ACC112 (cell line): ENCODE results near the gene FARS2.
A peak's percentile ranks its signal among the peaks of the same experiment; 100 is the strongest.

Source experiments
- H2AFZ ChIP-seq: fragments of 200-600 bp; sonication (generic); one replicate; pipeline ENCODE4 v1.6.0; 2017; ENCODE audit warnings: antibody characterized with exemption, low read length; ENCODE audit not compliant: unreplicated experiment
- H3K27ac ChIP-seq: fragments of 200-600 bp; sonication (generic); 2 replicates; pipeline ENCODE4 v1.5.1; 2014; ENCODE audit warnings: low read depth, mild to moderate bottlenecking, antibody characterized with exemption, low read length, moderate library complexity
- H3K27me3 ChIP-seq: fragments of 200-600 bp; sonication (generic); 2 replicates; pipeline ENCODE4 v1.6.1; 2014; ENCODE audit warnings: mild to moderate bottlenecking, antibody characterized with exemption, low read length, moderate library complexity, mixed read lengths; ENCODE audit not compliant: insufficient read depth
- H3K36me3 ChIP-seq: fragments of 200-600 bp; sonication (generic); 2 replicates; pipeline ENCODE4 v1.6.1; 2016; ENCODE audit warnings: mild to moderate bottlenecking, antibody characterized with exemption, low read length, moderate library complexity, mixed read lengths; ENCODE audit not compliant: insufficient read depth
- H3K4me1 ChIP-seq: fragments of 200-600 bp; sonication (generic); one replicate; pipeline ENCODE4 v1.6.1; 2016; ENCODE audit warnings: low read length, mixed read lengths; ENCODE audit not compliant: insufficient read depth, unreplicated experiment, control insufficient read depth
- H3K4me3 ChIP-seq: fragments of 200-600 bp; sonication (generic); 2 replicates; pipeline ENCODE4 v1.5.1; 2014; ENCODE audit warnings: mild to moderate bottlenecking, low read depth, low read length
- H3K79me2 ChIP-seq: fragments of 200-600 bp; sonication (generic); one replicate; pipeline ENCODE4 v1.6.0; 2016; ENCODE audit warnings: low read length; ENCODE audit not compliant: control insufficient read depth, unreplicated experiment, insufficient read depth

Gene FARS2

DNA sequence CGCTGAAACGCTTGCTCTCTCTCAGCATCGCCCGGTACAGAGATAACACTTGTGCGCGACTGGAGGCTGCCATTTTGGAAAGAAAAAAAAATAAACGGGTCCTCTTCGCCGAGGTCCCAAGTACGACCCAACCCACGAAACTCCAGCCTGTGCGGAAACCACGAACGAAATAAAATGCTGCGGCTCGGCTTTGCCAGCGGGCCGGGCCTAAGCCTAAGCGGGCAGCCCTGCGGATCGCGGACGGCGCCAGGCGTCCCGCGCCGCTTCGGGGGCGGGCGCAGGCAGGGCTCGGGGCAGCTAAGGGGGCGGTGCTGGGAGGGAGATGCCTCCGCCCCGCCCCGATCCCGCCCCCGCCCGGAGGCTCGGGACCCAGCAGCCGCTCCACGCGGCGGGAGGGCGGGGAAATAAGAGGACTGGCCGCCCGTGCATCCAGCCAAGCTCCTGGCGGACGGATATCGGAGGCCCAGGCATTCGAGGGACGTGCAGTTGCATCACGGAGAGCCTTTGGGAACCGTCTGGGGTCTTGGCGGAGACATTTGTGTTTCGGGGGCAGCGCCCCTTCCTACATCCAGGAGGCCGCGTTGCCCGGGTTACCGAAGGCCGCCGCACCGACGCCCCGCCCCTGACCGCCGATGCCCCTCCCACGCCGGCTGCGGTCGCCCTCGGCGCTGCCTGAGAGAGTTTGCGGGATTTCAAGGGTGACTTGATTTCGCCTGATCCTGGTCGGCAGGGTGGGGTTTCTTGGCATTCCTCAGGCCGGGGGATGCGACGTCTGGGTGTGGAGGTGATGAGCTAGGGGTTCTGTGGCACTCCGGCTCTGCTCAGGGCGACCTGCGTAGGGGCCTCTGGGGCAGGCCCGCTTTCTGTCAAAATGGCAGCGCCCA lies at the start of gene FARS2, which contains the start of gene LYRM4:
TSS of gene FARS2 (plus strand) at position 853 of the 884 bp plus-strand sequence.
TSS of gene LYRM4 (minus strand) at position 290 of the 884 bp plus-strand sequence. CDS start at position 73, 217 bp downstream.
- H3K4me3 ChIP-seq, result peak within 1 kb of the TSS; percentile 97
- H3K79me2 ChIP-seq, result peaks cover 37% of the 10 kb centered on the region

DNA sequence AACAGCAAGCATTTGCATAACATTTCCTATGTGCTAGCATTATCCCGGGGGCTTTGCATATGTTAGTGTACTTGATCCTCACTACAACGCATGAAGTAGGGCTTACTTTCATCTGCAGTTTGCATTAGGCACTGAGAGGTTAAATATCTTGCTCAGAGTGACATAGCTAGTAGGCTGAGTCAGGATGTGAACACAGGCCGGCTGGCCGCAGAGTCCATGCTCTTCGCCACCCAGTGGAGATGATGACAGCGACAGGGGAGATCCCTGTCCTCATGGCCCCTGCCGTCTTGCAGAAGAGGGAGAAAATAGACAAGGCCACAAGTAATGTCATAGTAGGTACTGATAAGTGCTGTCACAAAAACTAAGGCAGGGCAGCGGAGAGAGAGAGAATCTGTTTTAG lies 47.5 kb upstream of the FARS2 start:
- H2AFZ ChIP-seq, result no peak overlapping the region

More for the DNA sequence above, at the start of gene FARS2, which contains the start of gene LYRM4:
- H2AFZ ChIP-seq, result peak within 1 kb of the TSS; percentile 100
- peak within 1 kb of the TSS; percentile 98 for H3K27ac ChIP-seq
- H3K4me1 ChIP-seq, result peaks cover 13% of the 10 kb centered on the region
- H3K36me3 ChIP-seq, result no peaks in the 10 kb centered on the region
- H3K27me3 ChIP-seq, result no peaks in the 10 kb centered on the region

GRCh38 chr6:5214570-5215052 lies 46.7 kb upstream of the FARS2 start:
- H3K79me2 ChIP-seq, result no peaks in the 10 kb centered on the region
- no peak overlapping the region for H3K4me3 ChIP-seq
- no peak overlapping the region for H2AFZ ChIP-seq
- peaks cover 5% of the 10 kb centered on the region; the same call in 1 of the 2 replicates for H3K36me3 ChIP-seq
- H3K27ac ChIP-seq, result no peak overlapping the region
- H3K27me3 ChIP-seq, result no peaks in the 10 kb centered on the region
- peaks cover 8% of the 10 kb centered on the region for H3K4me1 ChIP-seq

More for the DNA sequence above, 47.5 kb upstream of the FARS2 start:
- Histone ChIP-seq H3K27ac (no peak overlapping the region), H3K36me3 (peaks cover 5% of the 10 kb centered on the region; the same call in 1 of the 2 replicates), H3K4me1 (peaks cover 8% of the 10 kb centered on the region), H3K4me3 (no peak overlapping the region), H3K27me3 (no peaks in the 10 kb centered on the region), H3K79me2 (no peaks in the 10 kb centered on the region)

DNA sequence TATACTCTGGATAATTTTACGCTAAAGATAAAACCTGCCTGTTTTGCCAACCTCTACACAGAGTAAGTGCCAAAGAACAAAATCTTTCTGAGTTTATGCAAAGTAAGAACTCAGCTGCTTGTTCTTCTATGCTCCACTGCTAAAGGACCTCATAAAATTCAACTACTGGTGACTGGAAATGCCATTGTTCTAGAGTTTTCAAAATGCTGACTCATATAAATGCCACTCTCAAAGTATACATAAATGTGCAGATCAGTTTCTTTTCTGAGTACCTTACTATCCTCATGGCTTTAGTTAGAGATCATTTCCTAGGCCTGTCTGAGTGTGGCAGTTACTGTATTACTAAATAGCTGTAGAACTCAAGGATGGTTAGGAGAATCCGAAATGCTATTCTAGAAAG lies 46.2 kb upstream of the FARS2 start:
- Histone ChIP-seq H3K4me3 (no peak overlapping the region), H2AFZ (no peak overlapping the region), H3K36me3 (peaks cover 5% of the 10 kb centered on the region; the same call in 1 of the 2 replicates), H3K27ac (0 out of 2 replicates have a peak overlapping the region, but pooled peaks have one; percentile 1), H3K27me3 (no peaks in the 10 kb centered on the region), H3K4me1 (peaks cover 8% of the 10 kb centered on the region), H3K79me2 (no peaks in the 10 kb centered on the region)

DNA sequence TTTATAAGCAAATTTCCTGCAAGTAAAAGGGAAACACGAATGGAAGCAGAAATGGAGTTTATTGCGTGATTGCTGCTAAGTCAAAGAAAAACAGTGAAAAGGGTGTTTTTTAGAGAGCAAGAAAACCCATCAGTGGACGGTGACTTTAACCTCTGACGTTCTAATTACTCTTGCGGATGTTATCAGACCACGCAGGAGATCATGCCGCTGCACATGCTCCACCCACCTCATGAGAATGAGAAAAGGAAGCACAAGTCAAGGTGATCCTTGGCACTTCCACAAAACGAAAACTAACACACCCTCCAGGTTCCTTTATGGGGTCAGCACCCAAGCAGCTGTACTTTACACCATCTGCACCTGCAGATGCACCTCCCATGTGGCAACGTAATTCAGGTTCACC lies 45.5 kb upstream of the FARS2 start:
- H3K79me2 ChIP-seq, result no peaks in the 10 kb centered on the region
- H3K4me1 ChIP-seq, result peaks cover 8% of the 10 kb centered on the region
- no peak overlapping the region for H2AFZ ChIP-seq
- no peak overlapping the region for H3K27ac ChIP-seq
- H3K4me3 ChIP-seq, result no peak overlapping the region
- H3K27me3 ChIP-seq, result no peaks in the 10 kb centered on the region
- peaks cover 5% of the 10 kb centered on the region; the same call in 1 of the 2 replicates for H3K36me3 ChIP-seq

- Histone ChIP-seq H3K27ac (no peak overlapping the region), H3K36me3 (peaks cover 5% of the 10 kb centered on the region; the same call in 1 of the 2 replicates), H3K4me3 (no peak overlapping the region), H2AFZ (no peak overlapping the region), H3K79me2 (no peaks in the 10 kb centered on the region), H3K27me3 (no peaks in the 10 kb centered on the region), H3K4me1 (peaks cover 8% of the 10 kb centered on the region)
Observed at GRCh38 chr6:5217356-5217755, 44.0 kb upstream of the FARS2 start.

- Histone ChIP-seq H3K27me3 (no peaks in the 10 kb centered on the region), H3K79me2 (no peaks in the 10 kb centered on the region), H3K4me3 (no peak overlapping the region), H2AFZ (no peak overlapping the region), H3K36me3 (no peaks in the 10 kb centered on the region), H3K4me1 (peaks cover 8% of the 10 kb centered on the region), H3K27ac (no peak overlapping the region)
Observed at GRCh38 chr6:5219011-5219691, 42.2 kb upstream of the FARS2 start.

DNA sequence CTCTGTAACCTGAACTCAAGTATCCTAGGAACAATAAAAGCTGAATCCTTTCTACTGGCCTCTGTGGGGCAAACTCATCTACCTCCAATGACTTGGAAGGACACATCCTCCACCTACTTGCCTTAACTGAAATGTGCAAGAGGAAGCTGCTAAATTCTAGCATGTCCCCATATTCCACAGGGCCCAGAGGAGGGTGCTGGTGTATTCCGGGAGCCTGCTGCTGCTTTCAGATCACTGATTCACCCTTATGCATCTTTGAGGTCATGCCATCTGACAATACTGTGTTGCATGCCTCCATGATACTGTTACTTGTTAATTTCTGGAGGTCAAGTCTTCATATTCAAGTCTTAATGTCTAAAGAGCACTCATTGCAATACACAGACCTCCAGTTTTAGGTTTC lies 40.9 kb upstream of the FARS2 start:
- no peak overlapping the region for H2AFZ ChIP-seq
- H3K4me3 ChIP-seq, result no peak overlapping the region
- H3K27ac ChIP-seq, result no peak overlapping the region
- H3K4me1 ChIP-seq, result peaks cover 2% of the 10 kb centered on the region
- no peaks in the 10 kb centered on the region for H3K36me3 ChIP-seq
- no peaks in the 10 kb centered on the region for H3K27me3 ChIP-seq
- no peaks in the 10 kb centered on the region for H3K79me2 ChIP-seq

DNA sequence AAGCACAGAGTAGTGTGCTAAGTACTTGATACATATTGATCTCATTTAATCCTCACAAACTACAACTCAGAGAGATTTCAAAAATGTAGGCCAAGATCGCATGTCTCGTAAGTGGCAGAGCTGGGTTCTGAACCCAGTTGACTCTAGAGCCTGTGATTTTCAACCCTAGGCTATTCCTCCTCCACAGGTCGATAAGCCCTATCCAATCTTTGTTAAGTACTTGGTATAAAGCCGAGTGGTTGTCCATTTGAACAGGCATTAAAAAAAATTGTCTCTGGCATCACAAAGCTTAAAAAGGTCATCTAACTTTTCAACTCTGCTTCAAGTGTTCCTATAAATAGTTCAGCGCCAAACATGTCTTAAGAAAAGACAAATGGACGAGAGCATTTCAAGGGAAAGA lies 38.0 kb upstream of the FARS2 start:
- Histone ChIP-seq H2AFZ (no peak overlapping the region), H3K27ac (no peak overlapping the region), H3K36me3 (no peaks in the 10 kb centered on the region), H3K4me1 (no peaks in the 10 kb centered on the region), H3K4me3 (no peak overlapping the region), H3K27me3 (no peaks in the 10 kb centered on the region), H3K79me2 (no peaks in the 10 kb centered on the region)

- H3K79me2 ChIP-seq, result no peaks in the 10 kb centered on the region
- no peak overlapping the region for H3K27ac ChIP-seq
- H3K36me3 ChIP-seq, result no peaks in the 10 kb centered on the region
- no peak overlapping the region for H2AFZ ChIP-seq
- H3K4me1 ChIP-seq, result peaks cover 30% of the 10 kb centered on the region
- no peaks in the 10 kb centered on the region for H3K27me3 ChIP-seq
- H3K4me3 ChIP-seq, result no peak overlapping the region
Observed at GRCh38 chr6:5229356-5229755, 32.0 kb upstream of the FARS2 start.
